ENCODE measurements around the gene THSD7B. TPM values are rescaled to one million over a fixed set of nuclear protein-coding genes. Genes with fewer than 3 reads are reported as not detected.

The THSD7B gene
- total and polyA plus RNA-seq, 2 donors from 2014 or later = 0.34 to 0.85 TPM

GRCh38 chr2:136828162-136828561, 62.8 kb downstream of the THSD7B start:
- intact Hi-C loops (cut with DNase I) = no loop called here
- Histone ChIP-seq H3K4me3 (ENCODE audit: low read length in 3 of 3) (no peak overlapping the region), H3K4me1 (ENCODE audit: control insufficient read depth in 2 of 3, insufficient read depth in 2 of 3, low read depth in 1 of 3, low read length in 3 of 3) (no peaks in the 10 kb centered on the region), H3K27ac (ENCODE audit: low read depth in 2 of 2, low read length in 2 of 2) (no peak overlapping the region), H3K27me3 (ENCODE audit: control insufficient read depth, insufficient read depth, low read length) (no peaks in the 10 kb centered on the region), H3K9me3 (ENCODE audit: control insufficient read depth in 2 of 3, insufficient read depth in 1 of 3, low read length in 3 of 3) (no peaks in the 10 kb centered on the region), H3K36me3 (ENCODE audit: control insufficient read depth in 2 of 3, insufficient read depth in 3 of 3, low read length in 3 of 3) (no peaks in the 10 kb centered on the region), H3K9ac (ENCODE audit: low read length in 3 of 3) (no peak overlapping the region)
- FAIRE-seq (no peak), DNase-seq (no peak)
- TF ChIP-seq CTCF (IDR thresholded peaks at IDR 0.05; ENCODE audit: borderline replicate concordance, extremely low read depth, insufficient read depth) = no peak

- no peak for FAIRE-seq
- no peak overlapping the region for H3K9ac ChIP-seq (ENCODE audit: low read length in 3 of 3)
- no peaks in the 10 kb centered on the region for H3K4me1 ChIP-seq (ENCODE audit: control insufficient read depth in 2 of 3, insufficient read depth in 2 of 3, low read depth in 1 of 3, low read length in 3 of 3)
- H3K27me3 ChIP-seq (ENCODE audit: control insufficient read depth, insufficient read depth, low read length) = no peaks in the 10 kb centered on the region
- TF ChIP-seq CTCF (IDR thresholded peaks at IDR 0.05; ENCODE audit: borderline replicate concordance, extremely low read depth, insufficient read depth) = no peak
- intact Hi-C loops (cut with DNase I) = no loop called here
- H3K4me3 ChIP-seq (ENCODE audit: low read length in 3 of 3) = no peak overlapping the region
- DNase-seq = no peak
- no peaks in the 10 kb centered on the region for H3K36me3 ChIP-seq (ENCODE audit: control insufficient read depth in 2 of 3, insufficient read depth in 3 of 3, low read length in 3 of 3)
- no peak overlapping the region for H3K27ac ChIP-seq (ENCODE audit: low read depth in 2 of 2, low read length in 2 of 2)
- H3K9me3 ChIP-seq (ENCODE audit: control insufficient read depth in 2 of 3, insufficient read depth in 1 of 3, low read length in 3 of 3) = no peaks in the 10 kb centered on the region
Measured at GRCh38 chr2:136828774-136829173, 63.4 kb downstream of the THSD7B start.

- DNase-seq (no peak), FAIRE-seq (no peak)
- Histone ChIP-seq H3K27ac (ENCODE audit: low read depth in 2 of 2, low read length in 2 of 2) (no peak overlapping the region), H3K9ac (ENCODE audit: low read length in 3 of 3) (no peak overlapping the region), H3K36me3 (ENCODE audit: control insufficient read depth in 2 of 3, insufficient read depth in 3 of 3, low read length in 3 of 3) (no peaks in the 10 kb centered on the region), H3K27me3 (ENCODE audit: control insufficient read depth, insufficient read depth, low read length) (no peaks in the 10 kb centered on the region), H3K4me3 (ENCODE audit: low read length in 3 of 3) (no peak overlapping the region), H3K4me1 (ENCODE audit: control insufficient read depth in 2 of 3, insufficient read depth in 2 of 3, low read depth in 1 of 3, low read length in 3 of 3) (no peaks in the 10 kb centered on the region), H3K9me3 (ENCODE audit: control insufficient read depth in 2 of 3, insufficient read depth in 1 of 3, low read length in 3 of 3) (no peaks in the 10 kb centered on the region)
- intact Hi-C loops (cut with DNase I) = no loop called here
- no peak for TF ChIP-seq CTCF (IDR thresholded peaks at IDR 0.05; ENCODE audit: borderline replicate concordance, extremely low read depth, insufficient read depth)
Measured at GRCh38 chr2:136844546-136844945, 79.2 kb downstream of the THSD7B start.

DNA sequence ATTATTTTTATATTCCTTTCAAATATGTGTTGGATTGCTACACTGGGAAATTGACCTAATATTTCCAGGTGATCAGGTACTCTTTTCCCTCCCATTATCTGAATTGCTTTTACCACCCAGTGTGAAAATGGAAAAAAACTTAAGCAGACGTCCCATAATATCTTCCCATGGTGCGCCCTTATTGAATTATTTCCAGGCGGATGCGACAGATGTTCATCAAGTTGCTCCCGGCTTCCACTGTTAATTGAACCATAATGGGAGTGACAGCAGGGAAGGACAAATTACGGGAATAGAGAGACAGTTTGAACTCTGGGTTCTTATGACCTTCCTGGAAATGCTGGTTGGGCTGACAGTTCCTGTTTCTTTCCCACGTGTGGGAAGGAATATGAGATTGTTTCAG, 93.3 kb downstream of the THSD7B start:
- Histone ChIP-seq H3K27ac (ENCODE audit: low read depth in 2 of 2, low read length in 2 of 2) (no peak overlapping the region), H3K9me3 (ENCODE audit: control insufficient read depth in 2 of 3, insufficient read depth in 1 of 3, low read length in 3 of 3) (no peaks in the 10 kb centered on the region), H3K9ac (ENCODE audit: low read length in 3 of 3) (no peak overlapping the region), H3K4me3 (ENCODE audit: low read length in 3 of 3) (no peak overlapping the region), H3K36me3 (ENCODE audit: control insufficient read depth in 2 of 3, insufficient read depth in 3 of 3, low read length in 3 of 3) (no peaks in the 10 kb centered on the region), H3K4me1 (ENCODE audit: control insufficient read depth in 2 of 3, insufficient read depth in 2 of 3, low read depth in 1 of 3, low read length in 3 of 3) (no peaks in the 10 kb centered on the region), H3K27me3 (ENCODE audit: control insufficient read depth, insufficient read depth, low read length) (no peaks in the 10 kb centered on the region)
- no peak for TF ChIP-seq CTCF (IDR thresholded peaks at IDR 0.05; ENCODE audit: borderline replicate concordance, extremely low read depth, insufficient read depth)
- DNase-seq (no peak), FAIRE-seq (no peak)
- intact Hi-C loops (cut with DNase I) = no loop called here
